Smooth muscle cell (in vitro differentiated cells): ENCODE data around the gene SRSF9. TPM values are rescaled to one million over a fixed set of nuclear protein-coding genes. Genes with fewer than 3 reads are reported as not detected.
A peak's percentile ranks its signal among the peaks of the same experiment; 100 is the strongest.

Source experiments
- DNase-seq: peaks from one replicate; lab custom pipeline; 2025; ENCODE audit not compliant: unreplicated experiment; lab: John Stamatoyannopoulos, UW
- H2AFZ ChIP-seq: fragments of 200-600 bp; sonication (generic); 2 replicates; pipeline ENCODE4 v1.6.0; 2016; ENCODE audit warnings: antibody characterized with exemption, low read depth, mild to moderate bottlenecking
- H3F3A ChIP-seq: fragments of 200-600 bp; sonication (generic); 2 replicates; pipeline ENCODE4 v1.6.0; 2017; ENCODE audit warnings: antibody characterized with exemption, low read depth
- H3K27ac ChIP-seq: fragments of 200-600 bp; sonication (generic); 2 replicates; pipeline ENCODE4 v1.5.1; 2016; ENCODE audit warnings: low read depth, mild to moderate bottlenecking
- H3K27me3 ChIP-seq: fragments of 200-600 bp; sonication (generic); 2 replicates; pipeline ENCODE4 v1.6.1; 2016; ENCODE audit warnings: low read depth, mild to moderate bottlenecking
- H3K36me3 ChIP-seq: fragments of 200-600 bp; sonication (generic); 2 replicates; pipeline ENCODE4 v1.5.1; 2016; ENCODE audit warnings: low read depth
- H3K4me1 ChIP-seq: fragments of 200-600 bp; sonication (generic); 2 replicates; pipeline ENCODE4 v1.5.1; 2016; ENCODE audit warnings: low read depth
- H3K4me2 ChIP-seq: fragments of 200-600 bp; sonication (generic); 2 replicates; pipeline ENCODE4 v1.6.0; 2016; ENCODE audit warnings: mild to moderate bottlenecking
- H3K4me3 ChIP-seq: fragments of 200-600 bp; sonication (generic); 2 replicates; pipeline ENCODE4 v1.5.1; 2016; ENCODE audit warnings: mild to moderate bottlenecking
- H3K79me2 ChIP-seq: fragments of 200-600 bp; sonication (generic); 2 replicates; pipeline ENCODE4 v1.6.0; 2016; ENCODE audit warnings: low read depth, mild to moderate bottlenecking
- H3K9ac ChIP-seq: fragments of 200-600 bp; sonication (generic); 2 replicates; pipeline ENCODE4 v1.6.0; 2016; ENCODE audit warnings: low read depth
- H3K9me3 ChIP-seq: fragments of 200-600 bp; sonication (generic); replicated peaks from 2 replicates; pipeline ENCODE4 v1.5.1; 2016; ENCODE audit warnings: low read depth
- H4K20me1 ChIP-seq: fragments of 200-600 bp; sonication (generic); 2 replicates; pipeline ENCODE4 v1.6.0; 2016; ENCODE audit warnings: low read depth
- WGBS: methylation state at CpG from one replicate; pipeline ENCODE4 v1.1.7; 2016; ENCODE audit warnings: low lambda C conversion rate; 5-methylcytosine and 5-hydroxymethylcytosine counted together
- polyA plus RNA-seq: library from polyadenylated mRNA; unstranded; fragments of >200 nt; fragmentation: Nextera tagmentation; extraction: Ambion mirVana; gene quantifications from 2 replicates; pipeline ENCODE4 v1.2.1, GENCODE V29; 2016
- total RNA-seq: library from RNA; depleted of rRNA; stranded (reverse); fragments of >200 nt; gene quantifications from 2 replicates; pipeline ENCODE4 v1.2.3, GENCODE V29; 2014
- TF ChIP-seq, protein P1 (sequence below): fragments of 200-600 bp; sonication (generic); IDR thresholded peaks from 2 replicates; pipeline ENCODE4 v1.5.1; 2017; ENCODE audit warnings: borderline replicate concordance, mild to moderate bottlenecking, antibody characterized with exemption; ENCODE audit not compliant: insufficient read depth, poor library complexity, severe bottlenecking

Gene SRSF9
- total and polyA plus RNA-seq, 2 experiments from 2014 or later = 133 to 264 TPM

DNA sequence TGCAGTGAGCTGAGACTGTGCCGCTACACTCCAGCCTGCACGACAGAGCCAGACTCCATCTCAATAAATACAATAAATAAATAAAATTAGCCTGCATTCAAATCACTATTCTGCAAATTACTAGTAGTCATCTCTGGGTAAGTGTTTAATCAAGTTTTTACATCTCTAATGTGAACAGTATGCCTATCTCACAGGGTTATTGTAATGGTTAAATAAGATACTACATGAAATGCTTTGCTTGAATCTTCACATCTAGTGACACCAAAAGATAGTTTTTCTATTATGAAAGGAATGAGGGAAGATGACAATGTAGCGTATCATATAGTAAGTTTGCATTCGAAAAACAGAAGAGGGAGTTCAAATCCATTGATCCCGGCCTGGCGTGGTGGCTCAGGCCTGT lies 2.1 kb downstream of the SRSF9 start:
- no peak for DNase-seq
- H4K20me1 ChIP-seq = peaks cover 57% of the 10 kb centered on the region
- WGBS = 94% methylated on average over 6 of the region's 6 CpGs
- no peak overlapping the region for H3K27ac ChIP-seq
- H3K4me1 ChIP-seq = peaks cover 11% of the 10 kb centered on the region
- H3K36me3 ChIP-seq = no peaks in the 10 kb centered on the region
- H3K9ac ChIP-seq = no peak overlapping the region
- peaks cover 80% of the 10 kb centered on the region for H3K79me2 ChIP-seq
- H3K9me3 ChIP-seq = no peaks in the 10 kb centered on the region
- no peak overlapping the region for H3K4me2 ChIP-seq
- H3K4me3 ChIP-seq = no peak overlapping the region
- no peaks in the 10 kb centered on the region for H3F3A ChIP-seq
- no peaks in the 10 kb centered on the region for H3K27me3 ChIP-seq
- no peak overlapping the region for H2AFZ ChIP-seq
- TF ChIP-seq, protein P1, sequence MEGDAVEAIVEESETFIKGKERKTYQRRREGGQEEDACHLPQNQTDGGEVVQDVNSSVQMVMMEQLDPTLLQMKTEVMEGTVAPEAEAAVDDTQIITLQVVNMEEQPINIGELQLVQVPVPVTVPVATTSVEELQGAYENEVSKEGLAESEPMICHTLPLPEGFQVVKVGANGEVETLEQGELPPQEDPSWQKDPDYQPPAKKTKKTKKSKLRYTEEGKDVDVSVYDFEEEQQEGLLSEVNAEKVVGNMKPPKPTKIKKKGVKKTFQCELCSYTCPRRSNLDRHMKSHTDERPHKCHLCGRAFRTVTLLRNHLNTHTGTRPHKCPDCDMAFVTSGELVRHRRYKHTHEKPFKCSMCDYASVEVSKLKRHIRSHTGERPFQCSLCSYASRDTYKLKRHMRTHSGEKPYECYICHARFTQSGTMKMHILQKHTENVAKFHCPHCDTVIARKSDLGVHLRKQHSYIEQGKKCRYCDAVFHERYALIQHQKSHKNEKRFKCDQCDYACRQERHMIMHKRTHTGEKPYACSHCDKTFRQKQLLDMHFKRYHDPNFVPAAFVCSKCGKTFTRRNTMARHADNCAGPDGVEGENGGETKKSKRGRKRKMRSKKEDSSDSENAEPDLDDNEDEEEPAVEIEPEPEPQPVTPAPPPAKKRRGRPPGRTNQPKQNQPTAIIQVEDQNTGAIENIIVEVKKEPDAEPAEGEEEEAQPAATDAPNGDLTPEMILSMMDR = no peak

DNA sequence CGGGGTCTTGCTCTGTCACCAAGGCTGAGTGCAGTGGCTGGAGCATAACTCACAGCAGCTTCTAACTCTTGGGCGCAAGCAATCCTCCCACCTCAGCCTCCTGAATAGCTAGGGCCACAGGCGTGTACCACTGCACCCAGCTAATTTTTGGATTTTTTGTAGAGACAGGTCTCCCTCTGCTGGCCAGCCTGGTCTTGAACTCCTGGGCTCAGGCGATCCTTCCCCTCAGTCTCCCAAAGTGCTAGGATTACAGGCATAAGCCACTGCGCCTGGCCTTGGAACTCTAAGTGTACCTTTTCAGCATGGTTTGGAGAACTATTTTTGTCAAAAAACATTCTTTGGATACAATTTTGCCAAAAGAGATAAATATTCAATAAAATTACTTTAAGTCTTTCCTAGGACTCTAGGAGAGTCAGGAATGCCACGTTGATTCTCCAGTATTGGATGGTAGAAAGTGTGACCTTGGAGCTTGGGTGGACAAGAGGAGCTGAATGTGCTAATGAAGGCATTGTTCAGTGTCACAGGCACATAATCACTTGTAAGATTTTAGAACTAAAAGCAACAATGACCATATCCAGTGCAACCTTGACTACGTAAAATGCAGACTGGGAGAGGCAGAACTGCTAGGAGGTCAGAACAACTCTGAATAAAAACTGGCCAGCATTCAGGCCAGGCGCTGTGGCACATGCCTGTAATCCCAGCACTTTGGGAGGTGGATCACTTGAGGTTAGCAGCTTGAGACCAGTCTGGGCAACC lies 2.8 kb downstream of the SRSF9 start:
- peak overlapping the region; percentile 8 for H3K4me2 ChIP-seq
- WGBS = 73% methylated on average over 8 of the region's 8 CpGs
- no peak for DNase-seq
- peak overlapping the region; percentile 37 for H3K27ac ChIP-seq
- no peaks in the 10 kb centered on the region for H3K9me3 ChIP-seq
- H3F3A ChIP-seq = no peaks in the 10 kb centered on the region
- H3K9ac ChIP-seq = no peak overlapping the region
- no peak overlapping the region for H3K4me3 ChIP-seq
- peaks cover 11% of the 10 kb centered on the region for H3K4me1 ChIP-seq
- no peaks in the 10 kb centered on the region for H3K36me3 ChIP-seq
- H4K20me1 ChIP-seq = peaks cover 62% of the 10 kb centered on the region
- H3K79me2 ChIP-seq = peaks cover 75% of the 10 kb centered on the region
- TF ChIP-seq, protein P1 = peak; percentile 51
- no peaks in the 10 kb centered on the region for H3K27me3 ChIP-seq
- no peak overlapping the region for H2AFZ ChIP-seq

DNA sequence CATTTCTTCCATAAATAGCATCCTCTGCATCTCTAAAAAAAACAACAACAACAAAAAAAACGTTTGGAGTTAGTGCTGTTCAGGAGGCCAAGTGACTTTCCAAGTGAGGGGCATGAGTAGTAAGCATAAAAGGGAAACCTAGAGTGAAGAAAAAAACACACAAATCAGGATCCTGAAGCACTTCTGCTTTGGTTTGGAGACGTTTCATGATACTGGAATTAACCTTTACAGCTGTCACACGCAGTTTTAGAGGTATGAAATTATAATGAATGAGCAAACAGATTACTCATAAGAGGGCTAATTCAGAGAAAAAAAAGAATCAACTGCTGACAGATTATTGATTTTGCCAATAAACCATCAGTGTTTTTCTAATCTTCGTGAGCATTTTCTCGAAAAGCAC lies 3.8 kb downstream of the SRSF9 start:
- Histone ChIP-seq H2AFZ (no peak overlapping the region), H4K20me1 (peaks cover 62% of the 10 kb centered on the region), H3K4me1 (peaks cover 10% of the 10 kb centered on the region), H3F3A (no peaks in the 10 kb centered on the region), H3K27me3 (no peaks in the 10 kb centered on the region), H3K9me3 (no peaks in the 10 kb centered on the region), H3K79me2 (peaks cover 65% of the 10 kb centered on the region), H3K36me3 (peaks cover 6% of the 10 kb centered on the region), H3K4me2 (no peak overlapping the region), H3K4me3 (no peak overlapping the region), H3K9ac (no peak overlapping the region), H3K27ac (peak overlapping the region; percentile 5)
- 82% methylated on average over 5 of the region's 5 CpGs for WGBS
- DNase-seq = no peak
- TF ChIP-seq, protein P1 = no peak

DNA sequence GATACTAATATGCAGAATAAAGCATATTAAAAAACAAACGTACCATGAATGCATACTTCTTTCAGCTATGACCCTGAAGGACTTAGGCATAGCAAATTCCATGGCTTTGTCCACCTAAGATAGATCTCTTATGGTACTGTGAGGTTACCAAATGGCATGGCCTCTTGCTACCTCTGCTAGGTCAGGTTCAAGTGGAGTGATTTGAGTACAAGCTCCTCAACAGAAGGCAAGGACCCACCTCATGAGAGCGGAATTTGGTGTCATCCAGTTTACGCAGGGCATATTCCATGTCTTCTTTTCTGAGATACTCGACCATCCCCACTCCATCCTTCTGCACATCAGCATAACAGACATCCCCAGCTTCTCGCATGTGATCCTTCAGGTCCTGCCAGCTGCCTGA lies 5.8 kb downstream of the SRSF9 start:
- H2AFZ ChIP-seq = no peak overlapping the region
- H3K36me3 ChIP-seq = peaks cover 9% of the 10 kb centered on the region
- H3K79me2 ChIP-seq = peaks cover 49% of the 10 kb centered on the region
- H3F3A ChIP-seq = peaks cover 6% of the 10 kb centered on the region
- H3K9me3 ChIP-seq = no peaks in the 10 kb centered on the region
- no peak overlapping the region for H3K4me3 ChIP-seq
- no peak overlapping the region for H3K4me2 ChIP-seq
- no peak for DNase-seq
- H3K4me1 ChIP-seq = peaks cover 3% of the 10 kb centered on the region
- TF ChIP-seq, protein P1 = no peak
- no peak overlapping the region for H3K9ac ChIP-seq
- H4K20me1 ChIP-seq = peaks cover 69% of the 10 kb centered on the region
- no peak overlapping the region for H3K27ac ChIP-seq
- no peaks in the 10 kb centered on the region for H3K27me3 ChIP-seq
- WGBS = 96% methylated on average over 5 of the region's 5 CpGs
